Activated T-cell treated with anti-CD3 and anti-CD28 coated beads, Interleukin-2, amount 50 U/mL, for 24 hours (primary cell): ENCODE measurements around the gene OR2H1.

Experiments
- DNase-seq: peaks from one replicate; pipeline ENCODE4 v3.0.0-alpha.2; 2020
- H3K27ac Mint-ChIP-seq: 2 replicates; pipeline ENCODE4 v1.8.0; 2020; ENCODE audit warnings: mild to moderate bottlenecking, mixed read lengths
- H3K27me3 Mint-ChIP-seq: 2 replicates; pipeline ENCODE4 v1.8.0; 2020; ENCODE audit warnings: mixed read lengths
- H3K36me3 Mint-ChIP-seq: 2 replicates; pipeline ENCODE4 v1.8.0; 2020; ENCODE audit warnings: low read depth, mixed read lengths
- H3K4me1 Mint-ChIP-seq: 2 replicates; pipeline ENCODE4 v1.8.0; 2020; ENCODE audit warnings: low read depth, mixed read lengths
- H3K4me3 Mint-ChIP-seq: 2 replicates; pipeline ENCODE4 v1.8.0; 2020; ENCODE audit warnings: mild to moderate bottlenecking, moderate library complexity, mixed read lengths
- H3K9me3 Mint-ChIP-seq: 2 replicates; pipeline ENCODE4 v1.8.0; 2020; ENCODE audit warnings: mixed read lengths

Gene OR2H1

DNA sequence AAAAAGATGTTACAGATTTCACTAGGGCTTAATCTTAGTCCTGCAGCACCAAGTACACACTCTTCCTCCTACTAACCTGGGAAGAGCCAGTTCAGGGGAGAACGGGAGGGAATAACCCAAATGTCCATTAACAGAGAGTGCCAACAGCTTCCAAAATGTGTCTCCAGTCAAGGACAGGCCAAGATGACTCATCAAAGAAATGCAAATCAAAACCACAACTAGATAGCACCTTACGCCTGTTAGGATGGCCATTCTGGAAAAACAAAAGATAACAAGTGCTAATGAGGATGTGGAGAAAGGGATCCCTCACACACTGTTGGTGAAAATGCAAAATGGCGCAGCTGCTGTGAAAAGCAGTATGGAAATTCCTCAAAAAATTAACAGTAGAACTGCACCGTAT is 34.6 kb downstream of the OR2H1 start:
- Mint-ChIP-seq H3K4me3 (no peak overlapping the region), H3K36me3 (no peaks in the 10 kb centered on the region), H3K27ac (no peak overlapping the region), H3K9me3 (no peaks in the 10 kb centered on the region), H3K27me3 (peaks cover 29% of the 10 kb centered on the region), H3K4me1 (no peaks in the 10 kb centered on the region)
- no peak for DNase-seq

DNA sequence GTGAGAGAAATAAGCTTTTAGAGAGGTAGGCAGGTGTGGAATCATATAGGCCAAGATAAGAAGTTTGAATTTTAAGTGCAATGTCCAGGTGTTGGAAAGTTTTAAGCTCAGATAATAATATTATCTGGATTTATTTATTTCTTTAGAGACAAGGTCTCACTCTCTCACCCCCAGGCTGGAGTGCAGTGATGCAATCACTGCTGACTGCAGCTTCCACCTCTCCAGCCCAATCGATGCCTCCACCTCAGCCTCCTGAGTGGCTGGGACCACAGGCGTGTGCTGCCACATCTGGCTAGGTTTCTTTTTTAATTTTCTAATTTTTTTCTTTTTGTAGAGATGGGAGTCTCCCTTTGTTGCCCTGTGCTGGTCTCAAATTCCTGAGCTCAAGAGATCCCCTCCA is 36.3 kb downstream of the OR2H1 start:
- Mint-ChIP-seq H3K27me3 (peaks cover 22% of the 10 kb centered on the region), H3K36me3 (no peaks in the 10 kb centered on the region), H3K4me3 (no peak overlapping the region), H3K27ac (no peak overlapping the region), H3K9me3 (no peaks in the 10 kb centered on the region), H3K4me1 (no peaks in the 10 kb centered on the region)
- DNase-seq: no peak

GRCh38 chr6:29494131-29494530 is 37.2 kb downstream of the OR2H1 start:
- Mint-ChIP-seq H3K9me3 (no peaks in the 10 kb centered on the region), H3K4me3 (no peak overlapping the region)

DNA sequence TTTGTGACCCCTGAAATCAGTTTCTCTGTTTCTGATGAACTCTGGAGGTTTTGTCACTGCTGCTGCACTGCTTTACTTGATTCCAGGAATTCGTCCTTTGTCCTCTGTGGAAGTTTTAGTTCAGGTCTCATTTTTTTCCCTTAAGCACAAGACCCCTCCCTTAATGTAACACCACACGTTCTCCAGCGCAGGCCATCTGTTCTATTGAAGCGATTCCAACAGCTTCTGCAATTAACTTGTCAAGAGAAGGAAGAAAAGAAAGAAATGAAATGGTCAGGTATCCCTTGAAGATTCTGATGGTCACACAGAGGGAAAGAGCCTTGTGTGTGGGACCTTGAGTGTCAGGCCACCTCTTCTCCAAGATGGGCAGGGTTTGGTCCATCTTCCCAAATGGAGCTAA is 38.6 kb downstream of the OR2H1 start:
- no peaks in the 10 kb centered on the region for H3K9me3 Mint-ChIP-seq
- no peaks in the 10 kb centered on the region for H3K4me1 Mint-ChIP-seq
- no peaks in the 10 kb centered on the region for H3K36me3 Mint-ChIP-seq
- no peak overlapping the region for H3K27ac Mint-ChIP-seq
- no peak overlapping the region for H3K4me3 Mint-ChIP-seq
- peaks cover 35% of the 10 kb centered on the region for H3K27me3 Mint-ChIP-seq
- no peak for DNase-seq

More at GRCh38 chr6:29494131-29494530, 37.2 kb downstream of the OR2H1 start:
- Mint-ChIP-seq H3K27me3 (peaks cover 26% of the 10 kb centered on the region), H3K27ac (no peak overlapping the region), H3K36me3 (no peaks in the 10 kb centered on the region), H3K4me1 (no peaks in the 10 kb centered on the region)
- no peak for DNase-seq

DNA sequence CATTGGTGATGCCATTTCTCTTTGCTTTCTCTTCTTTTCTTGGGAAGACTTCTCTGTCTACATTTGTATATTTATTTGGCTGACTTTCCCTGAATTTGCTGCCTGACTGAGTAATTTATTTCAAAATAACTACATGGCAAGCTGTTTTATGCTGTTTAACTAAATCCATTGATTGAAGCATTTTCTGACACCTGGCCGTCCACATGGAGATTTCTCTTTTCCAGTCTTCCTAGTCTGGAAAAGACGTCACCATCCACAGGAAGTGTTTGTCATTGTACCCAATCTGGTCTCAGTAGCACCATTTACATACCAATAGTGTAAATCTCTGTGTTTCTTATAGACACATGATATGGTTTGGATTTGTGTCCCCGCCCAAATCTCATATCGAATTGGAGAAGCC is 40.0 kb downstream of the OR2H1 start:
- Mint-ChIP-seq H3K36me3 (no peaks in the 10 kb centered on the region), H3K27me3 (peaks cover 43% of the 10 kb centered on the region), H3K9me3 (no peaks in the 10 kb centered on the region), H3K4me1 (no peaks in the 10 kb centered on the region), H3K4me3 (no peak overlapping the region), H3K27ac (no peak overlapping the region)
- DNase-seq: no peak

DNA sequence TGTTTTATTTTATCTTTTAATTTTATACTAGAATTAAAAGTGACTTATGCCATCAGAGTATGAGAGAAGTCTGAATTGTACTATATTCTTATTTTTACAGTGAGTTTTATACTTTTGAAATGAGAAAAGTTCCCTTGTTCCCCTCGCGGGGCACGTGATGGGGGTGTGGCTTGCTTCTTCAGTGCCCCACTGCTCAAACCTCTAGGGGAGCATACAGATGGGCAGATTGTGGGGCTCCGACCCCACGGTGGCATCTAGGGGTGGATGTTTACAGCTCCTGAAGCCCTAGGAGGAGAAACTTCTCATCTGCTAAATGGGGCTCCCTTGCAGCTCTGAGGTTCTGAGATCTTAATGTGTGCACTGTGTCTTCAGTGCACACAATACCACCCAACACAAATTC is 42.7 kb downstream of the OR2H1 start:
- no peaks in the 10 kb centered on the region for H3K4me1 Mint-ChIP-seq
- H3K36me3 Mint-ChIP-seq: no peaks in the 10 kb centered on the region
- no peaks in the 10 kb centered on the region for H3K9me3 Mint-ChIP-seq
- H3K27me3 Mint-ChIP-seq: peaks cover 52% of the 10 kb centered on the region
- DNase-seq: no peak
- H3K27ac Mint-ChIP-seq: no peak overlapping the region
- H3K4me3 Mint-ChIP-seq: no peak overlapping the region

GRCh38 chr6:29500594-29500993 is 43.6 kb downstream of the OR2H1 start:
- H3K4me3 Mint-ChIP-seq: no peak overlapping the region
- H3K27ac Mint-ChIP-seq: no peak overlapping the region
- no peaks in the 10 kb centered on the region for H3K9me3 Mint-ChIP-seq
- no peaks in the 10 kb centered on the region for H3K36me3 Mint-ChIP-seq
- no peaks in the 10 kb centered on the region for H3K4me1 Mint-ChIP-seq
- DNase-seq: no peak
- H3K27me3 Mint-ChIP-seq: peaks cover 53% of the 10 kb centered on the region

DNA sequence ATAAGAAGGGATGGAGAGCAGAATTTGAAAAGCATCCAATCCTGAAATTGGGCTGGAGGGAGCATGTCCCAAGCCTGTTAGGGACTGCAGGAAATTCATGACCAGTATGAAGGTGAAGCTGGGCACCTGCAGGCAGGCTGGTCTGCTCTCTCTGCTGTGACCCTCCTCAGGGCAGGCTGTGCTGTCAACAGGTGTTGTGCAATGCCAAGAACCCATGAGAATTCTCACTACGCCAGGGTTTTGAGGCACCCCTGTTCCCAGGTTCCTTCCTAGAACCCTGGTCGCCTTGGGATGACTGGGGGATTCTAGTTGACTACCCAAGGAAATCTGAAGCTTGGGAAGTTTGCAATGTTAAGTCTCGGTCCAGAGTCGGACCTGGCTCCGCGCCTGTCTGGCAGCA is 44.2 kb downstream of the OR2H1 start:
- Mint-ChIP-seq H3K9me3 (no peaks in the 10 kb centered on the region), H3K27ac (no peak overlapping the region), H3K27me3 (peaks cover 55% of the 10 kb centered on the region), H3K36me3 (no peaks in the 10 kb centered on the region), H3K4me1 (no peaks in the 10 kb centered on the region), H3K4me3 (no peak overlapping the region)
- no peak for DNase-seq

DNA sequence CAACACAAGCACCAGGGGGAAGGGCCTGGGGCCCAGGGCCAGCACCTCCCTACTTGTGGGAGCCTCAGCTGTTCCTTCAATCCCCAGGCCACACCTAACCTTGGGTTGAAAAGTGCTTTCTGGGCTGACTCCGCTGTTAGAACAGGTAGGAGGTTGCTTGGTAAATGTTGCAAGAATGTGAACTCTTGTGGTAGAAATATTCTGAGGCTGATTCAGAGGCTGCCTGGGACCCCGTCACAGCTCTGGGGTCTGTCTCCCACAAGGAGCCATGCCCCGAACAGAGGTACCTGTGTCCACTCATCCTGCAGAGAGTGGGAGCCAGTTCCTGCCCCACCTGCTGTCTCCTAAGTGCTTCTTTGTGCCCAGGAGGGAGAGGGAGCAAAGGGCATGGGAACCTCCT is 45.2 kb downstream of the OR2H1 start:
- no peak overlapping the region for H3K4me3 Mint-ChIP-seq
- H3K27me3 Mint-ChIP-seq: peaks cover 51% of the 10 kb centered on the region
- H3K27ac Mint-ChIP-seq: no peak overlapping the region
- no peaks in the 10 kb centered on the region for H3K9me3 Mint-ChIP-seq
- no peaks in the 10 kb centered on the region for H3K4me1 Mint-ChIP-seq
- H3K36me3 Mint-ChIP-seq: no peaks in the 10 kb centered on the region
- DNase-seq: no peak

GRCh38 chr6:29502597-29502996 is 45.6 kb downstream of the OR2H1 start:
- no peaks in the 10 kb centered on the region for H3K9me3 Mint-ChIP-seq
- peaks cover 47% of the 10 kb centered on the region for H3K27me3 Mint-ChIP-seq
- H3K4me1 Mint-ChIP-seq: no peaks in the 10 kb centered on the region
- H3K4me3 Mint-ChIP-seq: no peak overlapping the region
- H3K27ac Mint-ChIP-seq: no peak overlapping the region
- no peaks in the 10 kb centered on the region for H3K36me3 Mint-ChIP-seq
- no peak for DNase-seq

- no peaks in the 10 kb centered on the region for H3K4me1 Mint-ChIP-seq
- no peak for DNase-seq
- H3K36me3 Mint-ChIP-seq: no peaks in the 10 kb centered on the region
- H3K4me3 Mint-ChIP-seq: no peak overlapping the region
- peaks cover 33% of the 10 kb centered on the region for H3K27me3 Mint-ChIP-seq
- H3K27ac Mint-ChIP-seq: no peak overlapping the region
- H3K9me3 Mint-ChIP-seq: no peaks in the 10 kb centered on the region
Observed at GRCh38 chr6:29504961-29505360, 48.0 kb downstream of the OR2H1 start.

GRCh38 chr6:29505808-29506207 is 48.9 kb downstream of the OR2H1 start:
- Mint-ChIP-seq H3K9me3 (no peaks in the 10 kb centered on the region), H3K27me3 (peaks cover 31% of the 10 kb centered on the region), H3K27ac (no peak overlapping the region), H3K4me1 (no peaks in the 10 kb centered on the region), H3K4me3 (no peak overlapping the region), H3K36me3 (no peaks in the 10 kb centered on the region)
- no peak for DNase-seq

DNA sequence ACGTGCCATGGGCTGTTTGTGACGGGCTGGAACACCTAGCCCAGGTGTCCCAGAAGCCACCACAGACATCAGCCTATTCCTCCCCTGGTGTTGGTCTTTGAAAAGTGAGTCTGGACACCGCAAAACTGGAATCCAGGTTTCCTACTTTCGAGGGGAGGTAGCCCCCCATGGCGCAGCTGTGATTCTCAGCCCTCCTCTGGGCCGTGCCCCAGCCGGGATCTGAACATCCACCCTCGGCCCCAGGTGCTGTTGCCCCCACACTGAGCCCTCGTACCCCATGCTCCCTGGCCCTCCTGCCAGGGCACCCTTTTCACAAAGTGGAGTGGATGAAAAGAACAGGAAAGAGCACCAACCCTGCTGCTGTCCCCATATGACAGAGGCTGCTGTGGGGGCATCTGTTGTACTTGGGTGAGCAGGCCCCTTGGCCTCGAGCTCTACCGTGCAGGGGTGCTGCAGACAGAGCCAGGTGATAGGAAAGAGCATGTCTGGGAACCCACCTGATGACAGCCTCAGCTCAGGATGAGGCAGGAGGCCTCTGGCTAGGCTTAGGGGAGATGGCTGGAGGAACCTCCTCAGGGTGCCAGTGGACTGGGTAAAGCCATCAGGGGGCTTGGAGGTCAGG is 49.6 kb downstream of the OR2H1 start:
- Mint-ChIP-seq H3K27me3 (peaks cover 26% of the 10 kb centered on the region), H3K4me3 (no peak overlapping the region), H3K4me1 (no peaks in the 10 kb centered on the region), H3K9me3 (no peaks in the 10 kb centered on the region), H3K36me3 (no peaks in the 10 kb centered on the region), H3K27ac (no peak overlapping the region)
- DNase-seq: no peak

- DNase-seq: no peak
- H3K36me3 Mint-ChIP-seq: no peaks in the 10 kb centered on the region
- H3K4me3 Mint-ChIP-seq: no peak overlapping the region
- no peaks in the 10 kb centered on the region for H3K4me1 Mint-ChIP-seq
- peaks cover 18% of the 10 kb centered on the region for H3K27me3 Mint-ChIP-seq
- no peaks in the 10 kb centered on the region for H3K9me3 Mint-ChIP-seq
- H3K27ac Mint-ChIP-seq: no peak overlapping the region
Observed at GRCh38 chr6:29507319-29507718, 50.4 kb downstream of the OR2H1 start.

DNA sequence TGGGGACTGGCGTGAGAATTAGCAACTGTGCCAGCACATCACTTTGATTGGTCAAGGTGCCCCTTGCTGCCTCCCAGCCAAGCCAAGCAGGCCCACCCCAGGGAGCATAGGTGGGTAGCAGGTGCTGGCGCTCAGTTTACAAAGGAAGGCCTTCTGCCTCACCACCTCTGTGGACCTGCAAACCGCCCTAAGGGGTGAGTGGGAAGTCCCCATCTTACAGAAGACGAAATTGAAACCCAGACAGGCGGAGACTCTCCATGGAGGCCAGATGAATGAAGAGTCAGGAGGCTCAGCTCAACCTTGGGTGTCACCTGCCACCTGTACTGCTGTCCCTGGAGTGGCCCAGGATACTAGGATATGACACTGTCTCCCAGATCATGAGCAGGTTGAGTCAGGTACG is 52.3 kb downstream of the OR2H1 start:
- Mint-ChIP-seq H3K36me3 (no peaks in the 10 kb centered on the region), H3K27ac (no peak overlapping the region), H3K9me3 (no peaks in the 10 kb centered on the region), H3K27me3 (peaks cover 9% of the 10 kb centered on the region), H3K4me1 (no peaks in the 10 kb centered on the region), H3K4me3 (no peak overlapping the region)
- no peak for DNase-seq

GRCh38 chr6:29509711-29510110 is 52.8 kb downstream of the OR2H1 start:
- no peaks in the 10 kb centered on the region for H3K36me3 Mint-ChIP-seq
- H3K4me1 Mint-ChIP-seq: no peaks in the 10 kb centered on the region
- no peaks in the 10 kb centered on the region for H3K9me3 Mint-ChIP-seq
- H3K27ac Mint-ChIP-seq: no peak overlapping the region
- DNase-seq: no peak
- peaks cover 9% of the 10 kb centered on the region for H3K27me3 Mint-ChIP-seq
- no peak overlapping the region for H3K4me3 Mint-ChIP-seq
